ENCODE measurements around the gene JSRP1.

JSRP1 gene

GRCh38 chr19:2251106-2252054 lies 4.8 kb downstream of the JSRP1 start:
- Histone ChIP-seq H3K27ac (ENCODE audit: poor library complexity, severe bottlenecking) (no peak overlapping the region), H3K36me3 (ENCODE audit: low read depth) (peaks cover 14% of the 10 kb centered on the region), H3K4me3 (ENCODE audit: severe bottlenecking) (no peak overlapping the region), H3K9me3 (ENCODE audit: severe bottlenecking) (no peaks in the 10 kb centered on the region), H3K27me3 (ENCODE audit: insufficient read depth, poor library complexity, severe bottlenecking) (peaks cover 43% of the 10 kb centered on the region), H3K4me1 (ENCODE audit: insufficient read depth, poor library complexity, severe bottlenecking) (no peaks in the 10 kb centered on the region)
- no peak for TF ChIP-seq CTCF (IDR thresholded peaks at IDR 0.05; ENCODE audit: poor library complexity, severe bottlenecking)
- ATAC-seq (ENCODE audit: low read depth) (no peak), DNase-seq (ENCODE audit: low spot score) (peak; percentile 54)

- no peak overlapping the region for H3K4me3 ChIP-seq (ENCODE audit: severe bottlenecking)
- no peak for DNase-seq (ENCODE audit: low spot score)
- no peak; the same call in 2 of the 3 replicates for ATAC-seq (ENCODE audit: low read depth)
- TF ChIP-seq CTCF (IDR thresholded peaks at IDR 0.05; ENCODE audit: poor library complexity, severe bottlenecking) = no peak
- peaks cover 43% of the 10 kb centered on the region for H3K27me3 ChIP-seq (ENCODE audit: insufficient read depth, poor library complexity, severe bottlenecking)
- H3K36me3 ChIP-seq (ENCODE audit: low read depth) = peaks cover 20% of the 10 kb centered on the region
- H3K4me1 ChIP-seq (ENCODE audit: insufficient read depth, poor library complexity, severe bottlenecking) = no peaks in the 10 kb centered on the region
- H3K9me3 ChIP-seq (ENCODE audit: severe bottlenecking) = no peaks in the 10 kb centered on the region
- no peak overlapping the region for H3K27ac ChIP-seq (ENCODE audit: poor library complexity, severe bottlenecking)
These were observed 5.5 kb downstream of the JSRP1 start for GRCh38 chr19:2250766-2251105.

- Histone ChIP-seq H3K4me1 (ENCODE audit: insufficient read depth, poor library complexity, severe bottlenecking) (no peaks in the 10 kb centered on the region), H3K27me3 (ENCODE audit: insufficient read depth, poor library complexity, severe bottlenecking) (peaks cover 43% of the 10 kb centered on the region), H3K36me3 (ENCODE audit: low read depth) (peaks cover 26% of the 10 kb centered on the region), H3K9me3 (ENCODE audit: severe bottlenecking) (no peaks in the 10 kb centered on the region), H3K4me3 (ENCODE audit: severe bottlenecking) (no peak overlapping the region), H3K27ac (ENCODE audit: poor library complexity, severe bottlenecking) (no peak overlapping the region)
- DNase-seq (ENCODE audit: low spot score) (peak; percentile 47), ATAC-seq (ENCODE audit: low read depth) (peak; percentile 9; the same call in 2 of the 3 replicates)
- TF ChIP-seq CTCF (IDR thresholded peaks at IDR 0.05; ENCODE audit: poor library complexity, severe bottlenecking) = no peak
These were observed 6.1 kb downstream of the JSRP1 start for GRCh38 chr19:2249880-2250765.

- Histone ChIP-seq H3K4me1 (ENCODE audit: insufficient read depth, poor library complexity, severe bottlenecking) (no peaks in the 10 kb centered on the region), H3K4me3 (ENCODE audit: severe bottlenecking) (no peak within 1 kb of the TSS), H3K9me3 (ENCODE audit: severe bottlenecking) (no peaks in the 10 kb centered on the region), H3K27me3 (ENCODE audit: insufficient read depth, poor library complexity, severe bottlenecking) (peaks cover 41% of the 10 kb centered on the region), H3K36me3 (ENCODE audit: low read depth) (peaks cover 33% of the 10 kb centered on the region), H3K27ac (ENCODE audit: poor library complexity, severe bottlenecking) (no peak within 1 kb of the TSS)
- TF ChIP-seq CTCF (IDR thresholded peaks at IDR 0.05; ENCODE audit: poor library complexity, severe bottlenecking) = no peak
- ATAC-seq (ENCODE audit: low read depth) = peak; percentile 11; the same call in 2 of the 3 replicates
- peak; percentile 55 for DNase-seq (ENCODE audit: low spot score)
These were observed 7.0 kb downstream of the JSRP1 start, which contains the start of gene AMH for GRCh38 chr19:2249010-2249866. Gene AMH (plus strand): TSS chr19:2249323. CDS start chr19:2249333, 10 bp downstream.

Data from RWPE2 (cell line).